22Rv1 (cell line): ENCODE results near the gene DRD5.
"Not testable (repeated sequence)": the region's sequence is repeated elsewhere in the genome, so short reads cannot be mapped to it uniquely, and the experiment has no call there.

Source experiments
- H3K27ac ChIP-seq: fragments of 450-650 bp; 2 replicates; pipeline ENCODE4 v1.5.1; 2017
- ZFX ChIP-seq: fragments of 450-650 bp; IDR thresholded peaks from 2 replicates; pipeline ENCODE4 v1.6.1; 2017; ENCODE audit warnings: antibody characterized with exemption, borderline replicate concordance
- TF ChIP-seq, protein P1 (sequence below): fragments of 450-650 bp; IDR thresholded peaks from 2 replicates; pipeline ENCODE4 v1.5.1; 2017; ENCODE audit warnings: mild to moderate bottlenecking

DRD5 gene

DNA sequence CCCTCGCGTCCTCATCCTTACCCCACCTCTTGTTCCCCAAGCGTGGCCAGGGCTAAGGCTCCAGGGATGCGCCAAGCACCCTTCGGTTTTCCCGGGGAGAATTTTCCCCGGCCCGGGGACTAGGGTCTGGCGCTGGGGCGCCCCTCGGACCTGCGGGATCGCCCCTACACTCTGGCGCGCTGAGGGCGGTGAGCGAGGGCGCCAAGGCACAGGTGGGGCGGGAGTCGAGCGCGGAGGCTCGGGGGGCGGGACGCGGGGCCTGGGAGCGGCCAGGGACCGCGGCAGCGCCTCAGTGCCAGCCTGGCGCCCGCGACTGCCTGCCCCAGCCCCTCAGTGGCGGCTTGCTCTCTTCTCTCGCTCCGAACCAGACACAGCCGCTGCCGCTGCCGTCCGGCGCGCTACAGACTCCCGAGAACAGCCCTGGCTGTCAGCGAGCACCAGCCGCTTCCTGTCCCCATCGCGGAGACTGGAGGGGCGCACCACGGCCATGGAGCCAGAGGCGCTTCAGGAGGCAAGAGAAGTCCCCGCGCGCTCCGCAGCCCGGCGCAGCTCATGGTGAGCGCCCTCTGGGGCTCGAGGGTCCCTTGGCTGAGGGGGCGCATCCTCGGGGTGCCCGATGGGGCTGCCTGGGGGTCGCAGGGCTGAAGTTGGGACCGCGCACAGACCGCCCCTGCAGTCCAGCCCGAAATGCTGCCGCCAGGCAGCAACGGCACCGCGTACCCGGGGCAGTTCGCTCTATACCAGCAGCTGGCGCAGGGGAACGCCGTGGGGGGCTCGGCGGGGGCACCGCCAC lies at the start of gene DRD5:
TSS of gene DRD5 (plus strand) at position 292 of the 793 bp plus-strand sequence. CDS start at position 688, 396 bp downstream.
- TF ChIP-seq, protein P1, sequence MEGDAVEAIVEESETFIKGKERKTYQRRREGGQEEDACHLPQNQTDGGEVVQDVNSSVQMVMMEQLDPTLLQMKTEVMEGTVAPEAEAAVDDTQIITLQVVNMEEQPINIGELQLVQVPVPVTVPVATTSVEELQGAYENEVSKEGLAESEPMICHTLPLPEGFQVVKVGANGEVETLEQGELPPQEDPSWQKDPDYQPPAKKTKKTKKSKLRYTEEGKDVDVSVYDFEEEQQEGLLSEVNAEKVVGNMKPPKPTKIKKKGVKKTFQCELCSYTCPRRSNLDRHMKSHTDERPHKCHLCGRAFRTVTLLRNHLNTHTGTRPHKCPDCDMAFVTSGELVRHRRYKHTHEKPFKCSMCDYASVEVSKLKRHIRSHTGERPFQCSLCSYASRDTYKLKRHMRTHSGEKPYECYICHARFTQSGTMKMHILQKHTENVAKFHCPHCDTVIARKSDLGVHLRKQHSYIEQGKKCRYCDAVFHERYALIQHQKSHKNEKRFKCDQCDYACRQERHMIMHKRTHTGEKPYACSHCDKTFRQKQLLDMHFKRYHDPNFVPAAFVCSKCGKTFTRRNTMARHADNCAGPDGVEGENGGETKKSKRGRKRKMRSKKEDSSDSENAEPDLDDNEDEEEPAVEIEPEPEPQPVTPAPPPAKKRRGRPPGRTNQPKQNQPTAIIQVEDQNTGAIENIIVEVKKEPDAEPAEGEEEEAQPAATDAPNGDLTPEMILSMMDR, result no peak
- TF ChIP-seq ZFX, result no peak
- H3K27ac ChIP-seq, result no peak within 1 kb of the TSS

DNA sequence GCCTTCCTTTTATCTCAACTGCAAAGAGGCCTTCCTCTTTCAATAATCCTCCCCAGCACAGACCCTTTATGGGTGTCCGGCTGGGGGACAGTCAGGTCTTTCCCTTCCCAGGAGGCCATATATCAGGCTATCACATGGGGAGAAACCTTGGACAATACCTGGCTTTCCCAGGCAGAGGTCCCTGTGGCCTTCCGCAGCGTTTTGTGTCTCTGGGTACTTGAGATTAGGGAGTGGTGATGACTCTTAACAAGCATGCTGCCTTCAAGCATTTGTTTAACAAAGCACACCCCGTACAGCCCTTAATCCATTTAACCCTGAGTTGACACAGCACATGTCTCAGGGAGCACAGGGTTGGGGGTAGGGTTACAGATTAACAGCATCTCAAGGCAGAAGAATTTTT lies 49.2 kb upstream of the DRD5 start:
- H3K27ac ChIP-seq, result not testable (repeated sequence)

DNA sequence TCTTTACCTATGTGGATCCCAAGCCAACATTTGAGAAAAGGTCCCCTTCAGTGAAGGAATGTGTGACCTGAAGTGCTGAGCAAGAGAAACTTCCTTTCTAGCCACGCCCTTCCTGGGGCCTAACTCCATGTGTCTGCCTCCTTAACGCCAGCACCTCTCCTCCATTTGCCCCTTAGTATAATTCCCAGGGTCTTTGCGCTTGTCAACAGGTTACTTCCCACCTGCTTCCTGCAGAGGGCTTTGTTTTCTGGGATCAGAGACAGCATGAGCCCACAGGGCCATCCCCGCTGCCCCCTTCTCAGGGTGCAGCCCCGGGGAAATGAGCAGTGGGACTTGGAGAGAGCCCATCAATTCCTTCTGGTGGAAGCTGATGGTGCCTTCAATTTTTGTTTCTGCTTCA lies 45.9 kb upstream of the DRD5 start:
- no peak overlapping the region for H3K27ac ChIP-seq
- no peak for TF ChIP-seq ZFX
- TF ChIP-seq, protein P1, result no peak

DNA sequence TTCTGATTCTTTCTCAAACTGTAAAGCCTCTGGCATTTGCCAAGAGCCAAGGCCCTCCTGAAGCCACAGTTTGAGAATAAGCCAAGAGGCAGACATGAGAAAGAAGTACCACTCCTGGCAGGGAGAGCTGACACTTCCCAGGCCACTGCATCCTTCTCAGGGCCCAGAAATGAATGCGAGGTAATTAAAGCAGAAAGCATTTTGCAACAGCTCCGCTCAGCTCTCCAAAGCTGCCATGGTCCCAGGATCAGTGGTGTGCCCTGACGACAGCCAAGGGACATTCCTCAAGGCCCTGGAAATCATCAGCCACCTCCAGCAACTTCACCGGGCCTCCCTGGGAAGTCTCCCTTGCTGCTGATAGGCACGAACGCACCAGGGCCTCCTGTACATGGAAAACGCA lies 44.2 kb upstream of the DRD5 start:
- not testable (repeated sequence) for H3K27ac ChIP-seq

DNA sequence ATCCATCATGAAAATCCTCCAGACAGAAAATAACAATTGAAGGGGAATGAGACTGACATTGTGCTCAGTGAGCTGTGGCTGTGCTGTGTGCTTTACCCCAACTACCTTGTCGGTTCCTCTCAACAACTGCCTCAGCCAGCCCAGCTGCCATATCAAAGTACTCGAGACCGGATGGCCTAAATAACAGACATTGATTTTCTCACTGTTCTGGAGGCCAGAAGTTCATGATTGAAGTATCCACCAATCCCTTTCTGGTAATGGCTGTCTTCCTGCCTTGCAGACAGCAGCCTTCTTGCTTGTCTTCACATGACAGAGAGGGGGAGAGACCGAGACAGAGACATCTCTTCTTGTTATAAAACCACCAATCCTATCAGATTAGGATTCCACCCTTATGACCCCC lies 37.6 kb upstream of the DRD5 start:
- not testable (repeated sequence) for H3K27ac ChIP-seq

DNA sequence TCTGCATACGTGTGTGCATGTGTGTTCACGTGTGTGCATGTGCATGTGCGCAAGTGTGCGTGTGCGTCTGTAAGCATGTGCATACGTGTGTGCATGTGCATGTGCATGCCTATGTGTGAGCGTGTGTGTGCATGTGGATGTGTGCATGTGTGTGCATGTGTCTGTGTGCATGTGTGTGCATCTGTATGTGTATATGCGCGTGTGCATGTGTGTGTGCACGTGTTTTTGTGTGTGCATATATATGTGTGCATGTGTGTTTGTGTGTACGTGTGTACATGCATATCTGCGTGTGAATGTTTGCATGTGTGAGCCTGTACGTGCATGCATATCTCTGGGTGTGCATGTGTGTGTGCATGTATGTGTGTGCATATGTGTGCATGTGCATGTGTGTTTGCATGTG lies 35.7 kb upstream of the DRD5 start:
- TF ChIP-seq, protein P1, result no peak
- no peak for TF ChIP-seq ZFX
- no peak overlapping the region for H3K27ac ChIP-seq

DNA sequence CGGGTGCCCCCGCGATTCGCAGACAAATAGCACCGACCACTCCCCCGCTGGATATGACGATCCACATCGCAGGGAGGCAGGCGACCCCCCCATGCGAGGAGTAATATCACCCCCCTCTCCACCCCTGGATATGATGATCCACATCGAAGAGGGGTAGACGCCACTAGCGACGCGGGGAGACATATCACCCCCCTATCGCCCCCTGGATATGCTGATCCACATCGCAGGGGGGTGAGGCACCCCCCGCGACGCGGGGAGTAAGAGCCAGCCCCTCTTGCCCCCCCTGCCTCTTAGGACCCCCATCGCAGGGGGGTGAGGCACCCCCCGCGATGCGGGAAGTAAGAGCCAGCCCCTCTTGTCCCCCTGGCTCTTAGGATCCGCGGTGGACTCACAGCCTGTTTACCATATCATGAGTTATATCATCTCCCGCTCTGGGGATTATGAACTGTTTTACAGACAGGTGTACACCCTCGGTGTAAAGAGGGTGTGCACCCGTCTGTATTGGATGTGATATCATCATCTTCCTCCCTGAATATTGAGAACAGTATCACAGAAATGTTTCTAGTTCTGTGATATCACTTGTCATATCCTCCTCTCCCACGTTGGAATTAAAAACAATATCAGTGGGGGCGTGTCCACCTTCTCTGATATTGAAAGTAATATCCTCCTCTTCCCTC lies 22.7 kb upstream of the DRD5 start:
- TF ChIP-seq, protein P1, result no peak
- no peak for TF ChIP-seq ZFX
- H3K27ac ChIP-seq, result no peak overlapping the region

DNA sequence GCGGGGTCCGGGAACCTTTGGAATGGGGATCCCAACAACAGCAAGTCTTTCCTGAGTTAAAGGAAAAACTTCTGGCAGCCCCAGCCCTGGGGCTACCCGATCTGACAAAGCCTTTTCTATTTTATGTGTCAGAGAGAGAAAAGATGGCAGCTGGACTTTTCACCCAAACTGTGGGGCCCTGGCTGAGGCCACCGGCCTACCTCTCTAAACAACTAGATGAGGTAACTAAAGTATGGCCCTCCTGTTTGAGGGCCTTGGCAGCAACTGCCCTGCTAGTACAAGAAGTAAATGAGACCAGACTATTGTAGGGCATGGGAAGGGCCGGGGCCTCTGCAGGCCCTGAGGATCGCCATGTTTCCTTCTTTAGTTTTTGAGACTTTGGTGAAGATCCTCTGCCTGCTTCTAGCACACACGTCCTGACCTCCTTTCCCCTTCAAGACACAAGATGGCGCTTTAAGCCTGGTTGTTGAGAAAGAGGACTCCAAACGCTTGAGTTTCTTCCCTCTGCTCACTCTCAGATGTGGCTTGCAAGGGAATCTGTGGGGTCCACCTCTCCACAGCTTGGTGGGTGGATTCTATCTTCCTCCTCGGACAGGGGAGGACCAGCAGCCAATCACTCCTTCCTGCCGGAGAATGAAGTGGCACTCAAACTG lies 18.5 kb upstream of the DRD5 start:
- no peak overlapping the region for H3K27ac ChIP-seq

More for the DNA sequence above, 18.5 kb upstream of the DRD5 start:
- TF ChIP-seq, protein P1, result peak; percentile 59
- no peak for TF ChIP-seq ZFX
